ENCODE data around the gene PHF3. TPM values are rescaled to one million over a fixed set of nuclear protein-coding genes. Genes with fewer than 3 reads are reported as not detected.

PHF3 gene
- total RNA-seq, 1 experiment from 2014 or later: 21.8 TPM

DNA sequence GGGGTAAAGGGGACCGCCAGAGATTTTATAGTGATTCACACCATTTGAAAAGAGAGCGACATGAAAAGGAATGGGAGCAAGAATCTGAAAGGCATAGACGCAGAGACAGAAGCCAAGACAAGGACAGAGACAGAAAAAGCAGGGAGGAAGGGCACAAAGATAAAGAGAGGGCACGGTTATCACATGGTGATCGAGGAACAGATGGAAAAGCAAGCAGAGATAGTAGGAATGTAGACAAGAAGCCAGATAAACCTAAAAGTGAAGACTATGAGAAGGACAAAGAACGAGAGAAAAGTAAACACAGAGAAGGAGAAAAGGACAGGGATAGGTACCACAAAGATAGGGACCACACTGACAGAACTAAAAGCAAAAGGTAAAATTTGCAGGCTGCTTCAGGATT, 77.7 kb downstream of the PHF3 start:
- H3K9me2 ChIP-seq (replicated peaks; ENCODE audit: low read length): no peaks in the 10 kb centered on the region
- TSS peak; percentile 36 for BruUV-seq (replicated peaks)

DNA sequence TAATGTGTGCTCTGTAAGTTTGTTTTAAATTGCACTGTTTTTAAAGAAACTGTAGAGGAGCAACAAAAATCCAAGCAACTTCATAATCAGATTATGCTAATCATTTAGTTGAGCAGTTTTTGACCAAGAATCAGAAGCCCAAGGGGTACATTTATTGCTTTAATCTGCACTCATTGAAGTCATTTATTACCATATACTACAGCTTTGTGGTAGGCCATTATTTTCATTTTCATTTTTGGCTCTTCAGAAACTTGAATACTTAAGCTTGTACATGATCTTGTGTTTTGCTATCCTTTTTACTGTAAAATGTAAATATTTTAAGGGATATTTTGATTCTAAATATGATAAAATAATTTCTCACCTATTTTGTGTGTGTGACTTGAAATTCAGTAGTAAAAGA, 78.5 kb downstream of the PHF3 start:
- POLR2A ChIA-PET (ENCODE audit: unreplicated experiment): no interaction called here
- DNase-seq (no peak), ATAC-seq (no peak)
- Histone ChIP-seq H3K9me2 (replicated peaks; ENCODE audit: low read length) (no peaks in the 10 kb centered on the region), H3K79me2 (ENCODE audit: low read length) (no peaks in the 10 kb centered on the region), H3K4me1 (ENCODE audit: insufficient read depth, low read length) (peaks cover 10% of the 10 kb centered on the region; the same call in 1 of the 2 replicates), H4K20me1 (ENCODE audit: low read length) (no peaks in the 10 kb centered on the region), H3K27ac (ENCODE audit: low read length) (no peak overlapping the region), H3K9ac (ENCODE audit: low read length) (no peak overlapping the region), H3K27me3 (ENCODE audit: low read length) (no peaks in the 10 kb centered on the region), H3K4me3 (ENCODE audit: low read length) (no peak overlapping the region), H3K36me3 (ENCODE audit: low read depth, low read length) (peaks cover 30% of the 10 kb centered on the region), H2AFZ (ENCODE audit: low read length) (no peak overlapping the region), H3K9me3 (ENCODE audit: low read length) (no peaks in the 10 kb centered on the region), H3K4me2 (ENCODE audit: low read length) (0 out of 2 replicates have a peak overlapping the region, but pooled peaks have one; percentile 8), H3F3A (ENCODE audit: low read length, unreplicated experiment) (no peaks in the 10 kb centered on the region)
- intact Hi-C loops (cut with micrococcal nuclease): no loop called here
- CTCF ChIA-PET: no interaction called here
- TF ChIP-seq EZH2phosphoT487 (IDR thresholded peaks at IDR 0.05; ENCODE audit: borderline replicate concordance, low read length): no peak
- TF ChIP-seq EZH2 (IDR thresholded peaks at IDR 0.05; ENCODE audit: low read length, unreplicated experiment): no peak
- TF ChIP-seq, protein P1, sequence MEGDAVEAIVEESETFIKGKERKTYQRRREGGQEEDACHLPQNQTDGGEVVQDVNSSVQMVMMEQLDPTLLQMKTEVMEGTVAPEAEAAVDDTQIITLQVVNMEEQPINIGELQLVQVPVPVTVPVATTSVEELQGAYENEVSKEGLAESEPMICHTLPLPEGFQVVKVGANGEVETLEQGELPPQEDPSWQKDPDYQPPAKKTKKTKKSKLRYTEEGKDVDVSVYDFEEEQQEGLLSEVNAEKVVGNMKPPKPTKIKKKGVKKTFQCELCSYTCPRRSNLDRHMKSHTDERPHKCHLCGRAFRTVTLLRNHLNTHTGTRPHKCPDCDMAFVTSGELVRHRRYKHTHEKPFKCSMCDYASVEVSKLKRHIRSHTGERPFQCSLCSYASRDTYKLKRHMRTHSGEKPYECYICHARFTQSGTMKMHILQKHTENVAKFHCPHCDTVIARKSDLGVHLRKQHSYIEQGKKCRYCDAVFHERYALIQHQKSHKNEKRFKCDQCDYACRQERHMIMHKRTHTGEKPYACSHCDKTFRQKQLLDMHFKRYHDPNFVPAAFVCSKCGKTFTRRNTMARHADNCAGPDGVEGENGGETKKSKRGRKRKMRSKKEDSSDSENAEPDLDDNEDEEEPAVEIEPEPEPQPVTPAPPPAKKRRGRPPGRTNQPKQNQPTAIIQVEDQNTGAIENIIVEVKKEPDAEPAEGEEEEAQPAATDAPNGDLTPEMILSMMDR (conservative IDR thresholded peaks at IDR 0.05; ENCODE audit: low read depth, low read length): no peak
- no TSS peak for BruUV-seq (replicated peaks)

More for the DNA sequence above, 77.7 kb downstream of the PHF3 start:
- H3F3A ChIP-seq (ENCODE audit: low read length, unreplicated experiment): no peaks in the 10 kb centered on the region
- peaks cover 31% of the 10 kb centered on the region for H3K36me3 ChIP-seq (ENCODE audit: low read depth, low read length)
- no peaks in the 10 kb centered on the region for H3K9me3 ChIP-seq (ENCODE audit: low read length)
- TF ChIP-seq, protein P1 (conservative IDR thresholded peaks at IDR 0.05; ENCODE audit: low read depth, low read length): no peak
- no peak for TF ChIP-seq EZH2phosphoT487 (IDR thresholded peaks at IDR 0.05; ENCODE audit: borderline replicate concordance, low read length)
- TF ChIP-seq EZH2 (IDR thresholded peaks at IDR 0.05; ENCODE audit: low read length, unreplicated experiment): no peak
- no peaks in the 10 kb centered on the region for H4K20me1 ChIP-seq (ENCODE audit: low read length)
- no peak overlapping the region for H3K4me2 ChIP-seq (ENCODE audit: low read length)
- CTCF ChIA-PET: no interaction called here
- peaks cover 10% of the 10 kb centered on the region; the same call in 1 of the 2 replicates for H3K4me1 ChIP-seq (ENCODE audit: insufficient read depth, low read length)
- no peaks in the 10 kb centered on the region for H3K79me2 ChIP-seq (ENCODE audit: low read length)
- no peaks in the 10 kb centered on the region for H3K27me3 ChIP-seq (ENCODE audit: low read length)
- no peak for ATAC-seq
- intact Hi-C loops (cut with micrococcal nuclease): no loop called here
- H3K4me3 ChIP-seq (ENCODE audit: low read length): no peak overlapping the region
- H2AFZ ChIP-seq (ENCODE audit: low read length): no peak overlapping the region
- DNase-seq: no peak
- H3K27ac ChIP-seq (ENCODE audit: low read length): no peak overlapping the region; the same call in 1 of the 2 replicates
- POLR2A ChIA-PET (ENCODE audit: unreplicated experiment): no interaction called here
- H3K9ac ChIP-seq (ENCODE audit: low read length): no peak overlapping the region

DNA sequence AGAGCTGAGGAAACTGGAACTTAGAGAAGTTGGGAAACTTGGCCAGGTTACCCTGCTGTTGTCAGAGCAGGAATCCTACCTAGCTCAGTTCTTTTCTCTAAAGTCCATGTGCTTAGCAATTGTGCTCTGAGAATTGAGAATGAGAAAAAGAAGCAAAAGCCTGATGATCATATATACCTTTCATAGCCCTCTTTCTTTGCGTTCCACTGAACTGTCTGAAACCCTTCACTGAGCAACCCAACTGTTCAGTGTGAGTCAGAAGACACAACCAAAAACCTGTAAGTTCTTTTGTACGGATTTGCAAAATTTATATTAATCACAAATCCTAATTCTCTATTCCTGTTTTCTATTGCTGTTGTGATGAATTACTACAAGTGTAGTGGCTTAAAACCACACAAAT, 80.6 kb downstream of the PHF3 start:
- ATAC-seq (no peak), DNase-seq (no peak)
- Histone ChIP-seq H3K36me3 (ENCODE audit: low read depth, low read length) (peaks cover 13% of the 10 kb centered on the region; the same call in 1 of the 2 replicates), H3K79me2 (ENCODE audit: low read length) (no peaks in the 10 kb centered on the region), H3K9me2 (replicated peaks; ENCODE audit: low read length) (no peaks in the 10 kb centered on the region), H3K9me3 (ENCODE audit: low read length) (no peaks in the 10 kb centered on the region), H3K4me1 (ENCODE audit: insufficient read depth, low read length) (peaks cover 10% of the 10 kb centered on the region; the same call in 1 of the 2 replicates), H2AFZ (ENCODE audit: low read length) (no peak overlapping the region), H4K20me1 (ENCODE audit: low read length) (no peaks in the 10 kb centered on the region), H3K27ac (ENCODE audit: low read length) (no peak overlapping the region), H3K27me3 (ENCODE audit: low read length) (no peaks in the 10 kb centered on the region), H3F3A (ENCODE audit: low read length, unreplicated experiment) (no peaks in the 10 kb centered on the region), H3K4me2 (ENCODE audit: low read length) (no peak overlapping the region), H3K4me3 (ENCODE audit: low read length) (no peak overlapping the region), H3K9ac (ENCODE audit: low read length) (no peak overlapping the region)
- TF ChIP-seq EZH2 (IDR thresholded peaks at IDR 0.05; ENCODE audit: low read length, unreplicated experiment): no peak
- TF ChIP-seq EZH2phosphoT487 (IDR thresholded peaks at IDR 0.05; ENCODE audit: borderline replicate concordance, low read length): no peak
- TF ChIP-seq, protein P1 (conservative IDR thresholded peaks at IDR 0.05; ENCODE audit: low read depth, low read length): no peak
- ChIA-PET CTCF (no interaction called here), POLR2A (ENCODE audit: unreplicated experiment) (no interaction called here)
- BruUV-seq (replicated peaks): no TSS peak
- intact Hi-C loops (cut with micrococcal nuclease): no loop called here

All from PC-3 (cell line).